Adrenal gland (tissue), 19 donors: ENCODE measurements around the gene ZNF692. TPM values are rescaled to one million over a fixed set of nuclear protein-coding genes. Genes with fewer than 3 reads are reported as not detected.

Source experiments
- DNase-seq, 7 donors: peaks; one replicate each; pipeline ENCODE4 v3.0.0-alpha.2; 2019 to 2020
- H3K27ac ChIP-seq, 5 donors: fragments of 200-600 bp; sonication (generic) in 4 of 5; 1 replicate in 3 of 5; 2 replicates in 2 of 5; pipeline versions ENCODE4 v1.5.1 to v1.8.0; 2016 to 2020; ENCODE audit warnings: mild to moderate bottlenecking in 1 of 5
- H3K27me3 ChIP-seq: fragments of 200-600 bp; 2 replicates; pipeline ENCODE4 v1.8.0; 2021
- H3K36me3 ChIP-seq, 2 donors: fragments of 200-600 bp; replicated peaks in 1 of 2; 1 replicate in 1 of 2; 2 replicates in 1 of 2; pipeline versions ENCODE4 v1.5.1 to v1.8.0; 2018 to 2022
- H3K4me1 ChIP-seq, 2 donors: fragments of 200-600 bp; replicated peaks in 1 of 2; 1 replicate in 1 of 2; 2 replicates in 1 of 2; pipeline versions ENCODE4 v1.5.1 to v1.8.0; 2018 to 2021
- H3K4me3 ChIP-seq, 4 donors: fragments of 200-600 bp; sonication (generic) in 3 of 4; one replicate each; pipeline ENCODE4 v1.5.1; 2016 to 2018
- H3K9me3 ChIP-seq, 3 donors: fragments of 200-600 bp; sonication (generic) in 1 of 3; replicated peaks in 1 of 3; 1 replicate in 2 of 3; 2 replicates in 1 of 3; pipeline versions ENCODE4 v1.5.1 to v1.8.0; 2016 to 2021
- CTCF ChIP-seq, 6 experiments: fragments of 450-650 bp in 4 of 6; fragments of 200-600 bp in 2 of 6; sonication (generic) in 1 of 6; IDR thresholded peaks; 1 replicate in 5 of 6; 2 replicates in 1 of 6; pipeline versions ENCODE4 v1.5.1 to v1.8.0; 2016 to 2021; ENCODE audit warnings: antibody characterized with exemption in 6 of 6, mild to moderate bottlenecking in 2 of 6, moderate library complexity in 1 of 6
- POLR2A ChIP-seq, 2 donors: fragments of 450-650 bp; IDR thresholded peaks; one replicate each; pipeline ENCODE4 v1.6.1; 2017; ENCODE audit warnings: antibody characterized with exemption in 2 of 2, mild to moderate bottlenecking in 2 of 2, moderate library complexity in 1 of 2
- WGBS, 4 donors: extraction: QIAGEN DNeasy Blood & Tissue Kit in 2 of 4; methylation state at CpG; one replicate each; pipeline versions ENCODE4 v1.1.5 to v1.1.7; 2013 to 2017; 5-methylcytosine and 5-hydroxymethylcytosine counted together
- intact Hi-C, 2 donors: fragments of 100-400 bp; cut with DNase I; formaldehyde crosslinking; loops; one replicate each; pipeline versions ENCODE4 v1.14.1 to v1.15.0; 2022 to 2023
- long read RNA-seq, 10 donors: library from polyadenylated mRNA in 3 of 10; unstranded in 2 of 10; stranded (forward) in 1 of 10; transcript quantifications; one replicate each; pipeline ENCODE4 v2.0.0 and lab custom pipeline, GENCODE V29; 2021 to 2026
- polyA plus RNA-seq, 3 donors: library from polyadenylated mRNA; stranded (reverse); fragments of 200-250 nt in 2 of 3; fragments of 350-450 nt in 1 of 3; fragmentation: Illumina TruSeq in 1 of 3; extraction: RNeasy Lipid Tissue Mini Kit (QIAGEN cat#74804) in 1 of 3; gene quantifications; one replicate each; pipeline ENCODE4 v1.2.3, GENCODE V29; 2013 to 2014
- total RNA-seq, 9 donors: library from RNA; depleted of rRNA in 4 of 9; stranded (reverse); fragments of >200 nt in 4 of 9; fragments of 120-200 nt in 1 of 9; fragmentation: NEBNext Ultra II Directional in 1 of 9; extraction: Animal tissue kit (Norgen Biotek cat#: 25700) in 1 of 9; gene quantifications; one replicate each; pipeline versions ENCODE4 v1.1.0 to v1.2.4, GENCODE V29; 2013 to 2023
- donor health status: healthy with polysubstance abuse.
- donor health status: Bipolar disorder and iron deficiency.
- donor health status: DM: yes; HTN: yes; CAD: no.
- donor health status: DM: no; HTN: no; CAD: no.
- donor health status: DM: no; HTN: no; CAD: no.
- donor health status: DM: yes; HTN: yes; CAD: no.

ZNF692 gene
- 10 to 100 TPM; 11.5 to 70.2 (median 27.8) TPM for total RNA-seq
- 100 to 1,000 TPM in 2 of 3 donors, 10 to 100 TPM in 1; 10.3 to 366 (median 155) TPM for polyA plus RNA-seq
- long read RNA-seq, donor 1, partial matches to known transcripts = 0 of 3 reads
- long read RNA-seq, donor 1, other reads (novel, unspliced or antisense) = 0 of 3 reads
- long read RNA-seq, donor 2, partial matches to known transcripts = 0 of 1 reads
- long read RNA-seq, donor 2, other reads (novel, unspliced or antisense) = 0 of 1 reads
- long read RNA-seq, donor 3 = 0 reads
- long read RNA-seq, donor 4, partial matches to known transcripts = 0 of 4 reads
- long read RNA-seq, donor 4, other reads (novel, unspliced or antisense) = 4 of 4 reads
- long read RNA-seq, donor 5, transcript ZNF692-201 (12 exons, 1,931 nt) = major isoform, 5 of 68 reads
- long read RNA-seq, donor 5, partial matches to known transcripts = 7 of 68 reads
- long read RNA-seq, donor 5, other reads (novel, unspliced or antisense) = 54 of 68 reads
- long read RNA-seq, donor 6, partial matches to known transcripts = 2 of 11 reads
- long read RNA-seq, donor 6, other reads (novel, unspliced or antisense) = 7 of 11 reads
- long read RNA-seq, donor 7, partial matches to known transcripts = 0 of 2 reads
- long read RNA-seq, donor 7, other reads (novel, unspliced or antisense) = 0 of 2 reads
- long read RNA-seq, donor 8 = 0 reads
- long read RNA-seq, donor 9, partial matches to known transcripts = 0 of 2 reads
- long read RNA-seq, donor 9, other reads (novel, unspliced or antisense) = 0 of 2 reads
- long read RNA-seq, donor 10, partial matches to known transcripts = 0 of 1 reads
- long read RNA-seq, donor 10, other reads (novel, unspliced or antisense) = 0 of 1 reads

- peak; percentile 97 to 99 (median 98) for DNase-seq
- peaks cover 0 to under 1% of the 10 kb centered on the region in 2 donors for H3K36me3 ChIP-seq
- intact Hi-C loops = no loop called here
- peak within 1 kb of the TSS; percentile 90 to 94 (median 93) for H3K27ac ChIP-seq
- TF ChIP-seq CTCF (IDR thresholded peaks at IDR 0.05) = no peak
- TF ChIP-seq POLR2A (IDR thresholded peaks at IDR 0.05) = peak; percentile 71 to 90
- no peaks in the 10 kb centered on the region for H3K27me3 ChIP-seq
- H3K4me3 ChIP-seq = peak within 1 kb of the TSS in 2 of 4 donors; percentile 43 to 68
- H3K4me1 ChIP-seq = peaks cover 20 to 21% of the 10 kb centered on the region in 2 donors
- WGBS, 4 donors = 2 to 9% (median 5%) methylated on average over 16 to 62 of the region's 62 CpGs
- no peaks in the 10 kb centered on the region for H3K9me3 ChIP-seq
Measured at GRCh38 chr1:248858891-248859889, at the start of gene ZNF692. Gene ZNF692, minus strand, starts transcription at chr1:248859085. Its CDS starts 776 bp downstream, at chr1:248858309.

GRCh38 chr1:248906753-248907661, 48.1 kb upstream of the ZNF692 start:
- TF ChIP-seq POLR2A (IDR thresholded peaks at IDR 0.05) (no peak), CTCF (IDR thresholded peaks at IDR 0.05) (no peak)
- Histone ChIP-seq H3K27me3 (no peaks in the 10 kb centered on the region), H3K36me3 (no peaks in the 10 kb centered on the region), H3K4me3 (peak overlapping the region in 2 of 4 donors; percentile 32 to 83), H3K9me3 (no peaks in the 10 kb centered on the region), H3K27ac (peak overlapping the region in 4 of 5 donors; percentile 76 to 98 (median 80)), H3K4me1 (peaks cover 3 to 9% of the 10 kb centered on the region in 2 donors)
- 18 to 26% (median 19%) methylated on average over 13 to 18 of the region's 18 CpGs for WGBS, 4 donors
- peak in 3 of 7 donors; percentile 20 to 33 (median 22) for DNase-seq
- intact Hi-C loops = no loop called here

GRCh38 chr1:248906009-248906752, 47.3 kb upstream of the ZNF692 start, which contains the start of gene PGBD2:
Gene PGBD2, plus strand, starts transcription at chr1:248906235. Its CDS starts 7,628 bp downstream, at chr1:248913863.
- peak; percentile 89 to 96 (median 94) for DNase-seq
- Histone ChIP-seq H3K9me3 (no peaks in the 10 kb centered on the region), H3K36me3 (no peaks in the 10 kb centered on the region), H3K4me1 (peaks cover 3 to 9% of the 10 kb centered on the region in 2 donors), H3K27ac (peak within 1 kb of the TSS; percentile 62 to 98 (median 86)), H3K27me3 (no peaks in the 10 kb centered on the region), H3K4me3 (peak within 1 kb of the TSS in 3 of 4 donors; percentile 44 to 83 (median 54))
- TF ChIP-seq POLR2A (IDR thresholded peaks at IDR 0.05) = peak; percentile 79 to 89
- TF ChIP-seq CTCF (IDR thresholded peaks at IDR 0.05) = peak; percentile 53 to 81 (median 68)
- intact Hi-C loops = no loop called here
- 0 to 1% (median 0%) methylated on average over 6 to 80 of the region's 80 CpGs for WGBS, 4 donors
